RWPE1 (cell line): ENCODE results near the gene FAM229A.
"Not testable (repeated sequence)": the region's sequence is repeated elsewhere in the genome, so short reads cannot be mapped to it uniquely, and the experiment has no call there.

Experiments
- CTCF ChIA-PET: fragments of 350-600 bp; sonication (Branson Sonifier 250); formaldehyde crosslinking; extraction: SDS; loops from one replicate; lab custom pipeline; 2021; lab: Yijun Ruan, JAX
- POLR2A ChIA-PET: fragments of 400-600 bp; formaldehyde crosslinking; extraction: SDS; loops from one replicate; lab custom pipeline; 2020; ENCODE audit warnings: antibody characterized with exemption; ENCODE audit not compliant: low non-redundant PET; lab: Yijun Ruan, JAX
- DNase-seq: peaks from one replicate; pipeline ENCODE4 v3.0.0; 2012; ENCODE audit warnings: low spot score
- H3K27ac ChIP-seq: fragments of 450-650 bp; 2 replicates; pipeline ENCODE4 v1.5.1; 2017
- CTCF ChIP-seq: fragments of 450-650 bp; conservative IDR thresholded peaks from 2 replicates; pipeline ENCODE4 v1.5.1; 2017; ENCODE audit warnings: low read depth, mild to moderate bottlenecking

The FAM229A gene

DNA sequence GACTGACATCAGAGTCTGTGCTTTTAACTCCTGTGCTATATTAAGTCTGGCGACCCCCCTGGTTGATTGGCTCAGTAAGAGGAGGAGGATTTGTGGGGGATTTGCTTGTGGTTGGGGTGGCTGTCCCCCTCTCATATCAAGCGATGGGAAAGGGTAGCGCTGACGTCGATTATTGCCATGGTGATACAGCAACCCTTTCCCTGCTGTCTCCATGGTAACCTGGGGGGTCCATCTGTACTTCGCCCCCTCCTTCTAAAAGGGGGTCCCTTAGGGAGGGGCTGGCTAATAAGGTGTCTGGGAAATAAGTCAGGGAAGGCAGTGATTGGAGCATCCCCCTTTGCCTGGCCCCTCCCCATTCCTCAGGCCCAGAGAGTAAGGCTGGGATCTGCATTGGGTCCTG, 4.7 kb downstream of the FAM229A start:
- TF ChIP-seq CTCF, result no peak
- no peak overlapping the region for H3K27ac ChIP-seq
- CTCF ChIA-PET, result no interaction called here
- no peak for DNase-seq
- POLR2A ChIA-PET, result no interaction called here

GRCh38 chr1:32356478-32356877, 5.8 kb downstream of the FAM229A start:
- POLR2A ChIA-PET, result no interaction called here

DNA sequence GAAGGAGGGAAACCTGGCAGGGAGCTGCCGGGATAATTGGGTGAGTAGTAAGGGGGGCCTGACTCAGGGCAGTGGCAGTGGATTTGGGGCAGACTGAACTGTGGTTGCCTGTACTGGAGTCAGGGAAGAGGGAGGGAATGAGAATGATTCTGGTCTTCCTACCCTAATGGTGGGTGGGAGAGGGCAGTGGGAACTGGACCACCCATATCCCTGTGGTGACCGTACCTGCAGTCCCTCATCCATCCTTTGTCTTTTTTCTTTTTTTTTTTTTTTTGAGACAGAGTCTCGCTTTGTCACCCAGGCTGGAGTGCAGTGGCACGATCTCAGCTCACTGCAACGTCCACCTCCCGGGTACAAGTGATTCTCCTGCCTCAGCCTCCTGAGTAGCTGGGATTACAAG, 6.5 kb downstream of the FAM229A start:
- H3K27ac ChIP-seq, DNase-seq, CTCF ChIA-PET, POLR2A ChIA-PET: not testable (repeated sequence)

More at GRCh38 chr1:32356478-32356877, 5.8 kb downstream of the FAM229A start:
- TF ChIP-seq CTCF, result no peak
- no peak for DNase-seq
- CTCF ChIA-PET, result no interaction called here
- no peak overlapping the region for H3K27ac ChIP-seq

DNA sequence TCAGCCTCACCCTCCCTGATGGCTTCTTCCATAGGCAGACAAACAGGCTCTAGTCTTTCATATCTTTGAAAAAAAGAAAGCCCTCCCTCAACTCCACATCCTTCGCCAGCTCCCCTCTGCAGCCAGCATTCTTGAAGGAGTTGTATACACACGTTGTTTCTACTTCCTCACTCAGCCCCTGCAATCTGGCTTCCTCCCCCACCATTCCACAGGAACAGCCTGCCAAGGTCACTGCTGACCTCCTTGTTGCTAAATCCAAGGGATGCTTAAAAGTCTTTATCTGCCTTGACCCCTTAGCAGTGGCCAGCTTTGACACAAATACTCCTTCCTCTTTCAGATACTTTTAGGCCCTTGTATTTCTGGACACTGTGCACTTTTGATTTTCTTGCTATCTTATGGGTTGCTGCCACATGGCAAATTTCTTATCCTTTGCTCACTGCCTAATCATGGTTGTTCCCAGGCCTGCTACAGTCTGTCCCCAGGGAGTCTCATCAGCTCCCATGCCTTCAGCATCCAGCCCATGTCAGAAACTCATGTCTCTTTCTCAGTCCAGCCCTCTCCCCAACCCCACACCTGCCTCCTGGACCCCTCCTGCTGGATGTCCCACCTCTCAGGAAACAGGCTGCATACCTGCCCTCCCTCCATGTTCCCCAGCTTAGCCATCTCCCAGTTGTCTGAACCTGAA, 8.3 kb downstream of the FAM229A start:
- no peak for TF ChIP-seq CTCF
- no peak for DNase-seq
- H3K27ac ChIP-seq, result peak overlapping the region; percentile 89
- POLR2A ChIA-PET, result no interaction called here
- CTCF ChIA-PET, result interaction anchor here (1.1 kb wide), 1 partner anchor 138 kb away, joined by 6 read pairs; no protein-coding TSS in a partner anchor

DNA sequence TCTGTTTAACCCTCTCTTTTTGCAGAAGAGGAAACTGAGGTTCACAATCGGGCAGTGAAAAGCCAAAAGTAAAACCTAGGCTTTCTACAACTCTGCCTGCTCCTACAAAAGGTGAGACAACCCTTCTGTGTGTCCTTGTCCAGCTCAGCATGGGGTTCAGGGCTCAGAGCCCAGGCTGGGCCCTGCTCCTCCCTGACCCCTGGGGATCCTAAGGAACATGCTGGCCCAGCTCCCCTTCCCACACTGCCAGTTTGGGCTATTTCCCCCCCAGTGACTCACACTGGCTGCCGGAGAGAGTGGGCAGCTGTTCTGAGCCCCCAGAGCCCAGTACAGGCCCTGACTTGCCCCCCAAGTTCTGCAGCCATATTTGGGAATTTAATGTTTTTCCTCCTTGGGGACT, 8.9 kb downstream of the FAM229A start:
- TF ChIP-seq CTCF, result no peak
- DNase-seq, result no peak
- H3K27ac ChIP-seq, result peak overlapping the region; percentile 89
- ChIA-PET POLR2A (no interaction called here), CTCF (interaction anchor here (1.1 kb wide), 1 partner anchor 138 kb away, joined by 6 read pairs; no protein-coding TSS in a partner anchor)

DNA sequence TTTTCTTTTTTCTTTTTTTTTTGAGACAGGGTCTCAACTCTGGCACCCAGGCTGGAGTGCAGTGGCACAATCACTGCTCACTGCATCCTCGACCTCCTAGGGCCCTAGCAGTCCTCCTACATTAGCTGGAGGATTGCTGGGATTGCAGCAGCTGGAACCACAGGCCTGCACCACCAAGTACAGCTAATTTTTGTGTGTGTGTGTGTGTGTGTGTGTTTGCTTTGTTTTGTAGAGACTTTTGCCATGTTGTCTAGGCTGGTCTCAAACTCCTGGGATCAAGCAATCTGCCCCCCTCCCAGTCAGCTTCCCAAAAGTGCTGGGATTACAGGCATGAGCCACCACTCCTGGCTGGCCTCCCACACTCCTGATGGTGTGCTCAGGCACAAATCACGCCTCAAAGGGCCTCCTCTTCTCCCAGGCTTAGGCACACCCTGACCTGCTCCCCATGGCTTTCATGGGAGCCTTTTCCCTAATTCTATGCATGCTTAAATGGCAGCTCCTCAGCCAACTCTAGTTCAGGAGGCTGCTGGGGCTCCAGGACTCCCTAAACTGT, 9.4 kb downstream of the FAM229A start:
- CTCF ChIA-PET, result interaction anchor here (0.6 to 1.1 kb wide), 2 partner anchors 19 to 137 kb away, joined by 6 read pairs; no protein-coding TSS in a partner anchor
- peak overlapping the region; percentile 89 for H3K27ac ChIP-seq
- no peak for DNase-seq
- TF ChIP-seq CTCF, result no peak
- POLR2A ChIA-PET, result interaction anchor here (0.6 kb wide), 1 partner anchor 99 kb away, joined by 3 read pairs; no protein-coding TSS in a partner anchor
